Small intestine (tissue), 7 donors: ENCODE results near the gene CNOT1. TPM values are rescaled to one million over a fixed set of nuclear protein-coding genes. Genes with fewer than 3 reads are reported as not detected.

ENCODE experiments used
- DNase-seq, 2 donors: peaks; one replicate each; pipeline versions ENCODE4 v3.0.0 to v3.0.0-alpha.2; 2013
- FAIRE-seq: peaks from 2 replicates; lab custom pipeline; 2012; peaks lifted over from hg19 to GRCh38; lab: Jason Lieb, UNC
- H3K27ac ChIP-seq, 3 donors: one replicate each; pipeline ENCODE4 v1.5.1; 2013; ENCODE audit warnings: low read length in 2 of 3, mild to moderate bottlenecking in 2 of 3, control low read depth in 1 of 3, inconsistent platforms in 1 of 3, low read depth in 1 of 3, moderate library complexity in 1 of 3
- H3K27me3 ChIP-seq, 3 donors: one replicate each; pipeline ENCODE4 v1.6.1; 2013; ENCODE audit warnings: low read length in 3 of 3, inconsistent platforms in 1 of 3; ENCODE audit not compliant: control insufficient read depth in 3 of 3, insufficient read depth in 3 of 3
- H3K36me3 ChIP-seq, 3 donors: one replicate each; pipeline ENCODE4 v1.6.1; 2013; ENCODE audit warnings: low read length in 3 of 3, inconsistent platforms in 1 of 3, low read depth in 1 of 3, mild to moderate bottlenecking in 1 of 3, moderate library complexity in 1 of 3; ENCODE audit not compliant: control insufficient read depth in 3 of 3, insufficient read depth in 2 of 3
- H3K4me1 ChIP-seq, 3 donors: one replicate each; pipeline ENCODE4 v1.6.1; 2013; ENCODE audit warnings: low read length in 2 of 3, inconsistent platforms in 1 of 3, low read depth in 1 of 3, mild to moderate bottlenecking in 1 of 3, moderate library complexity in 1 of 3; ENCODE audit not compliant: control insufficient read depth in 3 of 3, insufficient read depth in 2 of 3
- H3K4me3 ChIP-seq, 3 donors: one replicate each; pipeline ENCODE4 v1.5.1; 2013; ENCODE audit warnings: low read length in 3 of 3, control low read depth in 1 of 3, inconsistent platforms in 1 of 3, low read depth in 1 of 3, mild to moderate bottlenecking in 1 of 3, moderate library complexity in 1 of 3
- H3K9me3 ChIP-seq, 2 donors: one replicate each; pipeline ENCODE4 v1.6.1; 2013; ENCODE audit warnings: low read depth in 1 of 2, low read length in 1 of 2; ENCODE audit not compliant: control insufficient read depth in 2 of 2, insufficient read depth in 1 of 2
- whole genome bisulfite sequencing, 3 donors: extraction: QIAGEN DNeasy Blood & Tissue Kit; methylation state at CpG; one replicate each; pipeline ENCODE4 v1.1.7; 2013; 5-methylcytosine and 5-hydroxymethylcytosine counted together
- polyA plus RNA-seq, 4 donors: library from polyadenylated mRNA; stranded (reverse) in 3 of 4; unstranded in 1 of 4; fragments of 200-250 nt in 3 of 4; fragments of 120-200 nt in 1 of 4; gene quantifications; one replicate each; pipeline versions ENCODE4 v1.2.1 to v1.2.3, GENCODE V29; 2013
- donor health status: healthy with polysubstance abuse.
- donor health status: control.
- donor health status: control.
- donor health status: Bipolar disorder and iron deficiency.
- donor health status: healthy.

CNOT1 gene
- polyA plus RNA-seq, 4 donors = 79.4 to 190 (median 105) TPM

DNA sequence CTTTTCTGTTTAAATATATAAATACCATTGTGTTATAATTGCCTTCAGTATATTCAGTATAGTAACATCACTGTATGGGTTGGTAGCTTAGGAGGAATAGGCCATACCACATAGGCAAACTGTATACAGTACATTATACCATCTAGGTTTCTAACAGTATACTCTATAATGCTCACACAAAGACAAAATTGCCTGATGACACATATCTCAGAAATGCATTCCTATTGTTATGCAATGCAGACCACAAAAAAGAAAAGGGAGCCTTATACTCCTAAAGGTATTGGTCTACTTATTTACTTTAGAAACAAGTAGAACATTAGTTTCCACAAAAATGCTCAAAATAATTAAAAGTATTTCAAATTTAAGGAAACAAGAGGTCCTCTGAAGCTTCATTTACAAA, 66.4 kb downstream of the CNOT1 start:
- H3K27ac ChIP-seq = no peak overlapping the region
- H3K36me3 ChIP-seq = peaks cover 13 to 48% (median 20%) of the 10 kb centered on the region in 3 donors
- no peak for FAIRE-seq
- H3K9me3 ChIP-seq = no peaks in the 10 kb centered on the region
- H3K27me3 ChIP-seq = no peaks in the 10 kb centered on the region
- H3K4me1 ChIP-seq = no peaks in the 10 kb centered on the region
- no peak overlapping the region for H3K4me3 ChIP-seq
- DNase-seq = no peak

DNA sequence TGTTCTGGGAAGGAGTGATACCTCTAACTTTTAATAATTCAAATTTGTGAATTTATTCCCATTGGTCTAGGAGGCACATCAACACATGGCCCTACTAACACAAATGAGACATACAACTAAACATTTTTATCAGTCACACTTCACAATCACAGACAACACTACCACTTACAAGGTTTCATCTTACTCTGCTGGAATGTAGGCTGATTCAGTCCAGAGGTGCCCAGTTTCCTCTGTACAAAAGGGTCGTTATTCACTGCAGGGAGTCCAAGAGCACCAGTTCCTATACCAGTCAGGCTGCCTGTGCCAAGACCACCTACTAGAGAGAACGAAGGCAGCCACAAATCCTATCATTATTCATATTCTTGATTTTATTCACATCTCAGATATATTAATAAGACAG, 72.9 kb downstream of the CNOT1 start:
- FAIRE-seq (no peak), DNase-seq (no peak)
- peaks cover 16 to 29% (median 26%) of the 10 kb centered on the region in 3 donors for H3K36me3 ChIP-seq
- no peaks in the 10 kb centered on the region for H3K4me1 ChIP-seq
- H3K27me3 ChIP-seq = no peaks in the 10 kb centered on the region
- 83 to 88% (median 86%) methylated on average over 2 of the region's 2 CpGs for WGBS, 3 donors
- no peak overlapping the region for H3K4me3 ChIP-seq
- no peak overlapping the region for H3K27ac ChIP-seq
- no peaks in the 10 kb centered on the region for H3K9me3 ChIP-seq

DNA sequence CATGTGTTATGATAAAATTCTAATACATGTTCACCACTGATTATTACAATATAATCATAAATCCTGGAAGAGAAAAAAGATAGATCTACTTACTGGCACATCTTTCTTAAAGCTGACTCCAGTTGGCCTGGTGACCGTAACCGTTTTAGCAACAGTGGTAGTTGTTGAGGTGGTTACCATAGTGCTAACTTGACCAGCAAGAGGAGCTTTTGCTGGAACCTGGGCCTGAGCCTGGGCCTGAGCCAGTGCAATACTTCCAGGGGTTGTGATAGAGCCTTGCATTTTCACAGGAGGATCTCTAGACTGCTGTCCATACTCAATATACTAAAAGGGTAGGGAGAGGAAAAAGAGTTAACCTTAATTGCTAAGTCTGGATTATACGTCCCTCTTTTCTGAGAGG, 78.1 kb downstream of the CNOT1 start:
- Histone ChIP-seq H3K4me1 (no peaks in the 10 kb centered on the region), H3K36me3 (peaks cover 18 to 29% (median 21%) of the 10 kb centered on the region in 3 donors), H3K9me3 (no peaks in the 10 kb centered on the region), H3K27ac (no peak overlapping the region), H3K27me3 (no peaks in the 10 kb centered on the region), H3K4me3 (no peak overlapping the region)
- FAIRE-seq (no peak), DNase-seq (no peak)
- WGBS, 3 donors = 75 to 94% (median 88%) methylated on average over 3 of the region's 3 CpGs

DNA sequence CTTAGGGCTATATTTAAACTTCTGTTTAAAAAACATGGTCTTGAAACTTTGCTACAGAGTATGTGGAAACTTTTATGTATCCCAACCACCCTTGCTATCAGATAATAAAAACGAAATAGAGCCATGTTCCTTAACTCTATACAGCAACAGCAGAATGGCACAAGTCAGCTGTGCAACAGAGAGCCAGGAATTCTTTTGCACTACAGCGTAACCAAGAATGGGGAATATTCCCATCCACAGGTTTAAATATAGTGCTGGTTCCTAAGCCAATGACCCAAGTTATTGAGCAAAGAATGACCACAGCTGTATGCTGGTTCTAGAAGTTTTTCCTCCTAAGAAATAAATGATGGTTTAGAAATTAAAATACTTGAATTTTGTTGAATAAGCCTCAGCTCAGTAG, 81.2 kb downstream of the CNOT1 start:
- 60 to 63% (median 62%) methylated on average over 2 of the region's 2 CpGs for WGBS, 3 donors
- Histone ChIP-seq H3K27ac (no peak overlapping the region), H3K4me1 (no peaks in the 10 kb centered on the region), H3K36me3 (peaks cover 21 to 34% (median 21%) of the 10 kb centered on the region in 3 donors), H3K27me3 (no peaks in the 10 kb centered on the region), H3K9me3 (no peaks in the 10 kb centered on the region), H3K4me3 (no peak overlapping the region)
- no peak for FAIRE-seq
- no peak for DNase-seq

DNA sequence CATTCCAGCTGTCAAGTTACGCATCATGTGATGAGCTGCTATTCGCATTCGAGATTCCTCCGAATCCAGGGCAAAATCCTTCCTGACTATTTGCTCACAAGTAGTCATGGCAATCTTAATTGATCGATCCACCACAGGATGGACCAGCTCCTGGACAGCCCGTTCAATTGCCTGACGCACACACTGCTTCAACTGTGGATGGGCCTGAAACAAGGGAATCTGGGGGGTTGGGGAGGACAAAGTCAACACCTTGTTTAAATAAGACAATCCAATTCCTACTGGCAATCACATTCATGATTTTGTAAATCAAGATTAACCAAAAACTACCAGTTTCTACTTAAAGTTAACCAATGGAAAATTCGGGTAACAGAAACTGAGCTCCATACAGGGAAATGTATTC, 85.9 kb downstream of the CNOT1 start:
- H3K27me3 ChIP-seq = no peaks in the 10 kb centered on the region
- FAIRE-seq = no peak

DNA sequence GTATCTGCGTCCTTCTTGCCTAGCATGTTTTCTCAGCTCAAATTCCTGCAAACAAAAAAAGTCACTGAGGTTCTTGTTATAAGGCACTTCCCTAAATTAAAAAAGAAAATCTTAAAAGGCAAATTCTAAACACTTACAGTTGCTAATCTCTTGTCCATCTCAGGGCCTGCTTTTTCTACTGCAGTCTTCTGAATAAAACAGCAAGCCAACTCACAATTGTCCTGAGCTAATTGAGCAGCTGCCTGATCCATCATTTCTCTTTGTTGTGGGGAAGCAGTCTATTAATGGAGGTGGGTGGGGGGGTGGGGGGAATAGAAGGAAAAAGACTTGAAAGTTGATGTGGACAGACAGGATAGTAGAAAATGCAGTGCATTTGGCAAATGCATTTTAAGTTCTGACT, 87.3 kb downstream of the CNOT1 start:
- H3K4me3 ChIP-seq = no peak overlapping the region
- H3K9me3 ChIP-seq = no peaks in the 10 kb centered on the region
- no peak for DNase-seq
- no peak for FAIRE-seq
- peaks cover 29 to 53% (median 30%) of the 10 kb centered on the region in 3 donors for H3K36me3 ChIP-seq
- H3K4me1 ChIP-seq = no peaks in the 10 kb centered on the region
- H3K27me3 ChIP-seq = no peaks in the 10 kb centered on the region
- WGBS, 3 donors = 91 to 100% (median 92%) methylated on average over 1 of the region's 1 CpG
- no peak overlapping the region for H3K27ac ChIP-seq

More for the DNA sequence above, 85.9 kb downstream of the CNOT1 start:
- Histone ChIP-seq H3K4me3 (no peak overlapping the region), H3K27ac (no peak overlapping the region), H3K9me3 (no peaks in the 10 kb centered on the region), H3K36me3 (peaks cover 27 to 48% (median 30%) of the 10 kb centered on the region in 3 donors), H3K4me1 (no peaks in the 10 kb centered on the region)
- no peak for DNase-seq
- WGBS, 3 donors = 90 to 95% (median 93%) methylated on average over 8 of the region's 8 CpGs

DNA sequence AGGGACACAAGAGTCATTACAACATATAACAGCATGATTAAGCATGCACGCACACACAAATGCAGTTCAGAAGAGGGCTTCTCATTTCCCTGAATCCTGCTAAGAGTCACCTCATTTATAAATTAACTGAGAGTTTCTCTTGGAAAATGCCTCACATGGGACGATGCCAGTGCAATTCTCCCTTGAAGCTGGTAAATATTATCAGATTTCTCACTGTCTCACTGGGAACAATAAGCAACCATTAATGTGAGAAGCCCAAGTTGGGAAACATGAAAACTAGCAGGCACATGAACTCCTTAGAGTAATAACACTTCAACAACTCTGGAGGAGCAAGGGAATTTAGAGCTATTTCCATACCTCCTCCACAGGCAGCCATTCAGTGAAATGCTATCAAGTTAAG, 87.9 kb downstream of the CNOT1 start:
- H3K4me1 ChIP-seq = no peaks in the 10 kb centered on the region
- no peak for FAIRE-seq
- no peak overlapping the region for H3K27ac ChIP-seq
- H3K36me3 ChIP-seq = peaks cover 33 to 53% (median 35%) of the 10 kb centered on the region in 3 donors
- no peaks in the 10 kb centered on the region for H3K9me3 ChIP-seq
- no peak for DNase-seq
- no peak overlapping the region for H3K4me3 ChIP-seq
- H3K27me3 ChIP-seq = no peaks in the 10 kb centered on the region
- 81 to 94% (median 92%) methylated on average over 2 of the region's 2 CpGs for WGBS, 3 donors

DNA sequence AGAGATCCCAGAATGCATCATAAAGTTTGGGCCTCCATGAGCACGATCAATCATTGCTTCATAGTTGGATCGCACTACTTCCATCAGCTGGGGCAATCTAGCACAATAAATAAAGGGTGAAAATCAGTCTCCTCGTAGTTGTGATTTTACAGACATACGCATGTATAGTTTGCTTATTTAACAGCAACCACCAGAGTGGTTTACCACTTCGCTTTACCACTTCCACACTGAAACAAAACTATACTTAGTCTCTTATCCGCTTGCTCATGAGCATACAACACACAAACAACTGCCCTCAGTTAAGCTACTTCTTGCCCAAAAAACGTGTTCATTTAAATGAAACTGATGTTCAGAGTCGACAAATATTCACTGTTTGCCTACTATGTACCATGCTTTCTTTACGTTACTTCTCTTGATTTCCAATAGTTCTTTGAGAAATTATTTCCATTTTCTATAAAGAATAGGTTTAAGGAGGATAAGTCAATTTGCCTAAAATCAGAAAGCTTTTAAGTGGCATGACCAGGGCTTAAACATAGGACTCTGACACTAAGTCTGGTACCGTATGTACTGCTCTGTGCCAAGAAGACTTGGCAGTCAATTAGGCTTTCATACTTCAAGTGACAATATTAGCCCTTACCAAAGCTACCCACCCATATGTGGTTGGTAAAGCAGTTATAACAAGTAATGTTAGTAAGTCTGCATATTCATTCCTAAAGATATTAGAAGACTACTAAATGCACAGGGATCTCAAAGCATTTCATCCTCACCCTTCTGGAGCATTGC, 92.3 kb downstream of the CNOT1 start:
- no peak for FAIRE-seq
- WGBS, 3 donors = 73 to 85% (median 77%) methylated on average over 10 of the region's 10 CpGs
- no peaks in the 10 kb centered on the region for H3K4me1 ChIP-seq

More for the DNA sequence above, 92.3 kb downstream of the CNOT1 start:
- Histone ChIP-seq H3K27ac (no peak overlapping the region), H3K27me3 (no peaks in the 10 kb centered on the region), H3K9me3 (no peaks in the 10 kb centered on the region), H3K36me3 (peaks cover 33 to 46% (median 36%) of the 10 kb centered on the region in 3 donors), H3K4me3 (no peak overlapping the region)
- DNase-seq = no peak
